Natural killer cell (primary cell): ENCODE results near the gene CCKAR. TPM values are rescaled to one million over a fixed set of nuclear protein-coding genes. Genes with fewer than 3 reads are reported as not detected.

Source experiments
- ATAC-seq, 3 donors: fragments of 150-1000 bp in 2 of 3; fragments of 200-7000 bp in 1 of 3; cut with Tn5 transposase; 1 replicate in 1 of 3; 2 replicates in 2 of 3; pipeline ENCODE4 v1.10.0; 2021; ENCODE audit warnings: mild to moderate bottlenecking in 2 of 3, moderate library complexity in 2 of 3
- DNase-seq, 2 donors: peaks; one replicate each; pipeline versions ENCODE4 v3.0.0 to v3.0.0-alpha.2; 2013 to 2021; ENCODE audit warnings: mixed read lengths in 1 of 2
- H3K27ac ChIP-seq: one replicate; pipeline ENCODE4 v1.5.1; 2013; ENCODE audit warnings: mild to moderate bottlenecking, low read length
- H3K27me3 ChIP-seq: one replicate; pipeline ENCODE4 v1.6.1; 2013; ENCODE audit warnings: low read length; ENCODE audit not compliant: control insufficient read depth, insufficient read depth
- H3K36me3 ChIP-seq: one replicate; pipeline ENCODE4 v1.6.1; 2013; ENCODE audit warnings: low read length; ENCODE audit not compliant: control insufficient read depth, insufficient read depth
- H3K4me1 ChIP-seq: one replicate; pipeline ENCODE4 v1.6.1; 2013; ENCODE audit warnings: low read length; ENCODE audit not compliant: control insufficient read depth, insufficient read depth
- H3K4me3 ChIP-seq: one replicate; pipeline ENCODE4 v1.5.1; 2013; ENCODE audit warnings: low read length
- H3K9me3 ChIP-seq: one replicate; pipeline ENCODE4 v1.6.1; 2013; ENCODE audit warnings: low read length; ENCODE audit not compliant: control insufficient read depth, insufficient read depth
- H3K27ac Mint-ChIP-seq, 2 donors: one replicate each; pipeline ENCODE4 v1.8.0; 2022; ENCODE audit warnings: mild to moderate bottlenecking in 2 of 2, mixed read lengths in 2 of 2, moderate library complexity in 1 of 2
- H3K27me3 Mint-ChIP-seq, 2 donors: one replicate each; pipeline ENCODE4 v1.8.0; 2022; ENCODE audit warnings: low read depth in 2 of 2, mixed read lengths in 2 of 2
- H3K36me3 Mint-ChIP-seq: one replicate; pipeline ENCODE4 v1.8.0; 2022; ENCODE audit warnings: mixed read lengths
- H3K4me1 Mint-ChIP-seq, 2 donors: one replicate each; pipeline ENCODE4 v1.8.0; 2022; ENCODE audit warnings: mixed read lengths in 2 of 2
- H3K4me3 Mint-ChIP-seq: one replicate; pipeline ENCODE4 v1.8.0; 2022; ENCODE audit warnings: mild to moderate bottlenecking, moderate library complexity, mixed read lengths
- H3K9me3 Mint-ChIP-seq, 2 donors: one replicate each; pipeline ENCODE4 v1.8.0; 2022; ENCODE audit warnings: mixed read lengths in 2 of 2
- WGBS: methylation state at CpG from one replicate; pipeline ENCODE4 v1.1.7; 2013; ENCODE audit warnings: missing lambda C conversion rate; ENCODE audit not compliant: insufficient coverage; 5-methylcytosine and 5-hydroxymethylcytosine counted together
- intact Hi-C: fragments of 100-400 bp; cut with micrococcal nuclease; formaldehyde crosslinking; loops from one replicate; pipeline ENCODE4 v1.14.2; 2022
- total RNA-seq, 4 donors: library from RNA; stranded (reverse); fragments of 120-200 nt in 1 of 4; gene quantifications; one replicate each; pipeline versions ENCODE4 v1.2.3 to v1.2.4, GENCODE V29; 2013 to 2022
- TF ChIP-seq, protein P1 (sequence below): fragments of 200-600 bp; IDR thresholded peaks from one replicate; pipeline ENCODE4 v1.8.0; 2022; ENCODE audit warnings: antibody characterized with exemption

Gene CCKAR
- not detected for total RNA-seq
- not detected for total RNA-seq (2013)

- no peaks in the 10 kb centered on the region for H3K36me3 Mint-ChIP-seq
- H3K4me3 ChIP-seq: no peak within 1 kb of the TSS
- H3K4me1 Mint-ChIP-seq: no peaks in the 10 kb centered on the region
- no peak within 1 kb of the TSS for H3K27ac ChIP-seq
- intact Hi-C loops: no loop called here
- TF ChIP-seq, protein P1, sequence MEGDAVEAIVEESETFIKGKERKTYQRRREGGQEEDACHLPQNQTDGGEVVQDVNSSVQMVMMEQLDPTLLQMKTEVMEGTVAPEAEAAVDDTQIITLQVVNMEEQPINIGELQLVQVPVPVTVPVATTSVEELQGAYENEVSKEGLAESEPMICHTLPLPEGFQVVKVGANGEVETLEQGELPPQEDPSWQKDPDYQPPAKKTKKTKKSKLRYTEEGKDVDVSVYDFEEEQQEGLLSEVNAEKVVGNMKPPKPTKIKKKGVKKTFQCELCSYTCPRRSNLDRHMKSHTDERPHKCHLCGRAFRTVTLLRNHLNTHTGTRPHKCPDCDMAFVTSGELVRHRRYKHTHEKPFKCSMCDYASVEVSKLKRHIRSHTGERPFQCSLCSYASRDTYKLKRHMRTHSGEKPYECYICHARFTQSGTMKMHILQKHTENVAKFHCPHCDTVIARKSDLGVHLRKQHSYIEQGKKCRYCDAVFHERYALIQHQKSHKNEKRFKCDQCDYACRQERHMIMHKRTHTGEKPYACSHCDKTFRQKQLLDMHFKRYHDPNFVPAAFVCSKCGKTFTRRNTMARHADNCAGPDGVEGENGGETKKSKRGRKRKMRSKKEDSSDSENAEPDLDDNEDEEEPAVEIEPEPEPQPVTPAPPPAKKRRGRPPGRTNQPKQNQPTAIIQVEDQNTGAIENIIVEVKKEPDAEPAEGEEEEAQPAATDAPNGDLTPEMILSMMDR: no peak
- H3K4me3 Mint-ChIP-seq: no peak within 1 kb of the TSS
- H3K9me3 ChIP-seq: no peaks in the 10 kb centered on the region
- WGBS: 85% methylated on average over 24 of the region's 24 CpGs
- DNase-seq: no peak
- H3K27me3 ChIP-seq: no peaks in the 10 kb centered on the region
- ATAC-seq: no peak
- H3K4me1 ChIP-seq: no peaks in the 10 kb centered on the region
- no peaks in the 10 kb centered on the region for H3K36me3 ChIP-seq
- H3K27me3 Mint-ChIP-seq: peaks cover 25 to 38% of the 10 kb centered on the region in 2 donors
- no peaks in the 10 kb centered on the region for H3K9me3 Mint-ChIP-seq
- H3K27ac Mint-ChIP-seq: no peak within 1 kb of the TSS
Measured at GRCh38 chr4:26490111-26490959, at the start of gene CCKAR. TSS of gene CCKAR (minus strand) at chr4:26490484. CDS start at chr4:26490267, 217 bp downstream.

DNA sequence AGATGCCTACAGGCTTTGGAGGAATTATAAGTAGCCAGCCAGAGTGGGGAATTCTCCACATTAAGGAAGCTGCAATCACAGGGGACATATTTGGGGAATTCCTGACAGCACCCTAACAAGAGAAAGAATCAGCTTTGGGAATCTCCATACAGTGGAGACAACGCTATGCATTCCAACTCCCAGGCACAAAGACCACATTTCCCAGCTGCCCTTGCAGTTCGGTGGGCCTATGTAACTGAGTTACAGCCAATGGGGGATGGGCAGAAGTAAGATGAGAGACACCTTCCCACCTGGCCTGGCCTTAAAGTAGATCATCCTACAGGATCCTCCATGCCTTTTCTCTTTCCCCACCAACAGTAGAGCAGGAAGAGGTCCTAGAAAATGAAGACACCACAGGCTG lies 43.4 kb upstream of the CCKAR start:
- Histone ChIP-seq H3K27me3 (no peaks in the 10 kb centered on the region), H3K4me1 (no peaks in the 10 kb centered on the region), H3K36me3 (no peaks in the 10 kb centered on the region), H3K9me3 (no peaks in the 10 kb centered on the region), H3K4me3 (no peak overlapping the region), H3K27ac (no peak overlapping the region)
- intact Hi-C loops: no loop called here
- DNase-seq (no peak), ATAC-seq (no peak)
- Mint-ChIP-seq H3K27ac (no peak overlapping the region), H3K27me3 (peaks cover 0 to 5% of the 10 kb centered on the region in 2 donors), H3K36me3 (no peaks in the 10 kb centered on the region), H3K4me1 (no peaks in the 10 kb centered on the region), H3K9me3 (no peaks in the 10 kb centered on the region), H3K4me3 (no peak overlapping the region)
- WGBS: 94% methylated on average over 2 of the region's 2 CpGs
- TF ChIP-seq, protein P1: no peak

- Histone ChIP-seq H3K4me3 (no peak overlapping the region), H3K27ac (no peak overlapping the region), H3K36me3 (no peaks in the 10 kb centered on the region), H3K27me3 (no peaks in the 10 kb centered on the region), H3K4me1 (no peaks in the 10 kb centered on the region), H3K9me3 (no peaks in the 10 kb centered on the region)
- WGBS: 88% methylated on average over 5 of the region's 5 CpGs
- Mint-ChIP-seq H3K4me1 (no peaks in the 10 kb centered on the region), H3K4me3 (no peak overlapping the region), H3K36me3 (no peaks in the 10 kb centered on the region), H3K27ac (no peak overlapping the region), H3K27me3 (peaks cover 0 to 5% of the 10 kb centered on the region in 2 donors), H3K9me3 (no peaks in the 10 kb centered on the region)
- no peak for DNase-seq
- intact Hi-C loops: no loop called here
- no peak for ATAC-seq
- TF ChIP-seq, protein P1: no peak
Measured at GRCh38 chr4:26531491-26532116, 41.3 kb upstream of the CCKAR start.
